Small intestine (tissue), 7 donors: ENCODE data around the gene PPM1L. TPM values are rescaled to one million over a fixed set of nuclear protein-coding genes. Genes with fewer than 3 reads are reported as not detected.

Source experiments
- DNase-seq, 2 donors: peaks; one replicate each; pipeline versions ENCODE4 v3.0.0 to v3.0.0-alpha.2; 2013
- FAIRE-seq: peaks from 2 replicates; lab custom pipeline; 2012; peaks lifted over from hg19 to GRCh38; lab: Jason Lieb, UNC
- H3K27ac ChIP-seq, 3 donors: one replicate each; pipeline ENCODE4 v1.5.1; 2013; ENCODE audit warnings: low read length in 2 of 3, mild to moderate bottlenecking in 2 of 3, control low read depth in 1 of 3, inconsistent platforms in 1 of 3, low read depth in 1 of 3, moderate library complexity in 1 of 3
- H3K27me3 ChIP-seq, 3 donors: one replicate each; pipeline ENCODE4 v1.6.1; 2013; ENCODE audit warnings: low read length in 3 of 3, inconsistent platforms in 1 of 3; ENCODE audit not compliant: control insufficient read depth in 3 of 3, insufficient read depth in 3 of 3
- H3K36me3 ChIP-seq, 3 donors: one replicate each; pipeline ENCODE4 v1.6.1; 2013; ENCODE audit warnings: low read length in 3 of 3, inconsistent platforms in 1 of 3, low read depth in 1 of 3, mild to moderate bottlenecking in 1 of 3, moderate library complexity in 1 of 3; ENCODE audit not compliant: control insufficient read depth in 3 of 3, insufficient read depth in 2 of 3
- H3K4me1 ChIP-seq, 3 donors: one replicate each; pipeline ENCODE4 v1.6.1; 2013; ENCODE audit warnings: low read length in 2 of 3, inconsistent platforms in 1 of 3, low read depth in 1 of 3, mild to moderate bottlenecking in 1 of 3, moderate library complexity in 1 of 3; ENCODE audit not compliant: control insufficient read depth in 3 of 3, insufficient read depth in 2 of 3
- H3K4me3 ChIP-seq, 3 donors: one replicate each; pipeline ENCODE4 v1.5.1; 2013; ENCODE audit warnings: low read length in 3 of 3, control low read depth in 1 of 3, inconsistent platforms in 1 of 3, low read depth in 1 of 3, mild to moderate bottlenecking in 1 of 3, moderate library complexity in 1 of 3
- H3K9me3 ChIP-seq, 2 donors: one replicate each; pipeline ENCODE4 v1.6.1; 2013; ENCODE audit warnings: low read depth in 1 of 2, low read length in 1 of 2; ENCODE audit not compliant: control insufficient read depth in 2 of 2, insufficient read depth in 1 of 2
- WGBS, 3 donors: extraction: QIAGEN DNeasy Blood & Tissue Kit; methylation state at CpG; one replicate each; pipeline ENCODE4 v1.1.7; 2013; 5-methylcytosine and 5-hydroxymethylcytosine counted together
- polyA plus RNA-seq, 4 donors: library from polyadenylated mRNA; stranded (reverse) in 3 of 4; unstranded in 1 of 4; fragments of 200-250 nt in 3 of 4; fragments of 120-200 nt in 1 of 4; gene quantifications; one replicate each; pipeline versions ENCODE4 v1.2.1 to v1.2.3, GENCODE V29; 2013
- donor health status: healthy with polysubstance abuse.
- donor health status: control.
- donor health status: control.
- donor health status: Bipolar disorder and iron deficiency.
- donor health status: healthy.

PPM1L gene
- polyA plus RNA-seq, 4 donors = 0.27 to 3.2 (median 1.4) TPM

GRCh38 chr3:160831401-160831800 is 75.4 kb downstream of the PPM1L start:
- no peaks in the 10 kb centered on the region for H3K27me3 ChIP-seq

GRCh38 chr3:160837394-160837980 is 81.5 kb downstream of the PPM1L start:
- peak; percentile 11 to 24 for DNase-seq
- H3K27me3 ChIP-seq = no peaks in the 10 kb centered on the region
- H3K27ac ChIP-seq = no peak overlapping the region
- H3K4me1 ChIP-seq = no peaks in the 10 kb centered on the region
- no peaks in the 10 kb centered on the region for H3K36me3 ChIP-seq
- no peak overlapping the region for H3K4me3 ChIP-seq
- H3K9me3 ChIP-seq = no peaks in the 10 kb centered on the region
- 36 to 46% (median 39%) methylated on average over 3 of the region's 3 CpGs for WGBS, 3 donors
- FAIRE-seq = no peak

More at GRCh38 chr3:160831401-160831800, 75.4 kb downstream of the PPM1L start:
- H3K4me1 ChIP-seq = no peaks in the 10 kb centered on the region
- no peak overlapping the region for H3K4me3 ChIP-seq
- no peaks in the 10 kb centered on the region for H3K36me3 ChIP-seq
- no peak overlapping the region for H3K27ac ChIP-seq
- no peak for DNase-seq
- H3K9me3 ChIP-seq = no peaks in the 10 kb centered on the region
- FAIRE-seq = no peak
- WGBS, 3 donors = 84 to 86% (median 84%) methylated on average over 3 of the region's 3 CpGs

GRCh38 chr3:160840590-160840989 is 84.6 kb downstream of the PPM1L start:
- Histone ChIP-seq H3K27me3 (no peaks in the 10 kb centered on the region), H3K4me3 (no peak overlapping the region), H3K9me3 (no peaks in the 10 kb centered on the region), H3K27ac (no peak overlapping the region), H3K36me3 (no peaks in the 10 kb centered on the region), H3K4me1 (no peaks in the 10 kb centered on the region)
- FAIRE-seq (no peak), DNase-seq (no peak)
- 89 to 92% (median 89%) methylated on average over 2 of the region's 2 CpGs for WGBS, 3 donors

- H3K9me3 ChIP-seq = no peaks in the 10 kb centered on the region
- H3K4me1 ChIP-seq = no peaks in the 10 kb centered on the region
- no peaks in the 10 kb centered on the region for H3K27me3 ChIP-seq
These were observed 85.4 kb downstream of the PPM1L start for GRCh38 chr3:160841455-160841854.

GRCh38 chr3:160842021-160843005 is 86.3 kb downstream of the PPM1L start:
- Histone ChIP-seq H3K9me3 (no peaks in the 10 kb centered on the region), H3K27ac (no peak overlapping the region), H3K27me3 (no peaks in the 10 kb centered on the region), H3K4me1 (no peaks in the 10 kb centered on the region), H3K36me3 (no peaks in the 10 kb centered on the region), H3K4me3 (no peak overlapping the region)
- 91 to 100% (median 94%) methylated on average over 3 of the region's 3 CpGs for WGBS, 3 donors
- DNase-seq (no peak), FAIRE-seq (no peak)

More at GRCh38 chr3:160841455-160841854, 85.4 kb downstream of the PPM1L start:
- no peak for FAIRE-seq
- Histone ChIP-seq H3K27ac (no peak overlapping the region), H3K4me3 (no peak overlapping the region), H3K36me3 (no peaks in the 10 kb centered on the region)
- 74 to 87% (median 85%) methylated on average over 1 of the region's 1 CpG for WGBS, 3 donors
- DNase-seq = no peak

- Histone ChIP-seq H3K4me1 (no peaks in the 10 kb centered on the region), H3K27ac (no peak overlapping the region), H3K27me3 (no peaks in the 10 kb centered on the region), H3K4me3 (no peak overlapping the region), H3K9me3 (no peaks in the 10 kb centered on the region), H3K36me3 (no peaks in the 10 kb centered on the region)
- 86 to 90% (median 89%) methylated on average over 8 of the region's 8 CpGs for WGBS, 3 donors
- DNase-seq = no peak
- no peak for FAIRE-seq
These were observed 95.7 kb downstream of the PPM1L start for GRCh38 chr3:160851629-160852210.

- Histone ChIP-seq H3K36me3 (no peaks in the 10 kb centered on the region), H3K4me1 (no peaks in the 10 kb centered on the region), H3K9me3 (no peaks in the 10 kb centered on the region), H3K27me3 (no peaks in the 10 kb centered on the region), H3K27ac (no peak overlapping the region), H3K4me3 (no peak overlapping the region)
- 86 to 93% (median 93%) methylated on average over 2 of the region's 2 CpGs for WGBS, 3 donors
- FAIRE-seq (no peak), DNase-seq (no peak)
These were observed 96.8 kb downstream of the PPM1L start for GRCh38 chr3:160852856-160853255.

GRCh38 chr3:160856450-160856849 is 100.4 kb downstream of the PPM1L start:
- FAIRE-seq (no peak), DNase-seq (no peak)
- 71 to 75% (median 74%) methylated on average over 2 of the region's 2 CpGs for WGBS, 3 donors
- Histone ChIP-seq H3K27ac (no peak overlapping the region), H3K4me3 (no peak overlapping the region), H3K36me3 (no peaks in the 10 kb centered on the region), H3K4me1 (no peaks in the 10 kb centered on the region), H3K9me3 (no peaks in the 10 kb centered on the region), H3K27me3 (no peaks in the 10 kb centered on the region)
